Left renal pelvis (tissue), 4 donors: ENCODE results near the gene CALU. TPM values are rescaled to one million over a fixed set of nuclear protein-coding genes. Genes with fewer than 3 reads are reported as not detected.

Experiments
- DNase-seq, 4 donors: peaks; one replicate each; pipeline ENCODE4 v3.0.0-alpha.2; 2013; ENCODE audit warnings: low read depth in 4 of 4, low spot score in 3 of 4
- polyA plus RNA-seq, 4 donors: library from polyadenylated mRNA; unstranded; fragments of 120-200 nt; gene quantifications; one replicate each; pipeline ENCODE4 v1.2.1, GENCODE V29; 2013; ENCODE audit not compliant: insufficient read length in 4 of 4

CALU gene
- polyA plus RNA-seq, 4 donors: 162 to 319 (median 235) TPM

DNA sequence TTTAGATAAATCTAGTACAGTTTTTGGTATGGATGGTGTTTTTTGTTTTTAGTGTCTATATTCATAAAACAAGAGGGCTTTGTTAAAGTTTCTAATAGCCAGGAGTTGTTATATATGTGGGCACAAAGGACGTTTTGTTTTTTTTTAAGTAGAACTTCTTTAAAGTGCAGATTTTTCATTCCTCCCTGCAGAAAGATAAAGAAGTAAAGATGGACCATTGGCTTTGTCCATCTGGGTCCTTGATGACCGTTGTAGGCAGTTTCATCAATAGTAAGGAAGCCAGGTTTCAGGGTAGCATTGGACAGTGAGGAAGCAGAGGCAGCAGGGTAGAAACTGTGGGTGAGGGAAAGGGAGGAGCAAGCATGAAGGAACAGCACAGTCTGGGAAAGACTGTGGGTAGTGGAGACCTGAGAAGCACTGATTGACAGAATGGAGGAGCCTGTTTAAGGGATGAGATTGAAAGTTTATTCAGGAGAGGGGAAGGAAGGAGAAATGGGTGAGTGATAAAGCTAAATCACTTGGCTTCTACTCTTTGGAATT is 5.3 kb downstream of the CALU start:
- DNase-seq: no peak

- DNase-seq: no peak
Observed at GRCh38 chr7:128745706-128746105, 6.5 kb downstream of the CALU start.

GRCh38 chr7:128747327-128748079 is 8.3 kb downstream of the CALU start:
- no peak for DNase-seq

DNA sequence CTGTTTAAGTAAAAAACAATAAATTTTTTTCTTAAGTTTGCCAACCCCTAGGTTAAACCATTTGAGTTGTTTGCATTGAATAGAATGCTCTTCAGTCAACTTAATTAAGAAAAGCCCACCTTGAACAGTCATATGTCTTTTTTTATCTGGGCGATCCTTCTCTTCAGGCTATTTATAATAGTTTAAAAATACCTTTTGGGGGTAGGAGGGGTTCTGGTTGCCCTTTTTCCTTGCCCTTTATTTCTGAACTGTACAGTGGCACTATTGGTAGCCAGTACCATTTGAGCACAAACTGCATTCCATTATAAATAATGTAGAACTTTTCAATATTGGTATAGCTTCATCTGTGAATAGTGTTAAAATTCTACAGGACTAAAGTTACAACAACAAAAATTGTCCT is 13.1 kb downstream of the CALU start:
- no peak for DNase-seq

DNA sequence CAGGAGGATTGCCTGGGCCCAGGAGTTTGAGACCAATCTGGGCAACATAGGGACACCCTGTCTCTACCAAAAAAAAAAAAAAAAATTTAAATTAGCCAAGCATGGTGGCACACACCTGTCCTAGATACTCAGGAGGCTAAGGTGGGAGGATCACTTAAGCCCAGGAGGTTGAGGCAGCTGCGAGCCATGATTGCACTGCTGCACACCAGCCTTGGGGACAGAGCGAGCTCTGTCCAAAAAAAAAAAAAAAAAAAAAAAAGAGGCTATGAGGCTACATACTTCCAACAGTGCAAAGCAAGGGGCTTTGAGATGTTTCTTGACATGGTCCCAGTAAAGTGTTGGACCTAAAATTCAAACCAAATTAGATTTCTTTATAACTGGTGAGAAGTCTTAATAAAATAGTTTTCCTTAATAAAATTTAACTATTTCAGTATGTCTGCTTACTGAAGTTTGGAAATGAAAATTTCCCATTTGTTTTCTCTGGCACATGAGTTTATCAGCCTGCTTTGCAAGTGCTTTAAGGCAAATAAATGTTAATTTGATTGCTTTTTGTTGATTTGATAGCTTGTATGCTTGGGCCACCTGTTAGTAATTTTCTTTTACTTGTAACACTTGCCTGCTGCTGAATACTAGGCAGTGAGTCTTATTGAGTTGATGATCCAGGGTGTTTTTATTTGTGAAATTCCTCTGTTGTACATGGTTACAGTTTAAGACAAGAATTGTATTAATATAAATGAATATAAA is 16.1 kb downstream of the CALU start:
- DNase-seq: no peak

DNA sequence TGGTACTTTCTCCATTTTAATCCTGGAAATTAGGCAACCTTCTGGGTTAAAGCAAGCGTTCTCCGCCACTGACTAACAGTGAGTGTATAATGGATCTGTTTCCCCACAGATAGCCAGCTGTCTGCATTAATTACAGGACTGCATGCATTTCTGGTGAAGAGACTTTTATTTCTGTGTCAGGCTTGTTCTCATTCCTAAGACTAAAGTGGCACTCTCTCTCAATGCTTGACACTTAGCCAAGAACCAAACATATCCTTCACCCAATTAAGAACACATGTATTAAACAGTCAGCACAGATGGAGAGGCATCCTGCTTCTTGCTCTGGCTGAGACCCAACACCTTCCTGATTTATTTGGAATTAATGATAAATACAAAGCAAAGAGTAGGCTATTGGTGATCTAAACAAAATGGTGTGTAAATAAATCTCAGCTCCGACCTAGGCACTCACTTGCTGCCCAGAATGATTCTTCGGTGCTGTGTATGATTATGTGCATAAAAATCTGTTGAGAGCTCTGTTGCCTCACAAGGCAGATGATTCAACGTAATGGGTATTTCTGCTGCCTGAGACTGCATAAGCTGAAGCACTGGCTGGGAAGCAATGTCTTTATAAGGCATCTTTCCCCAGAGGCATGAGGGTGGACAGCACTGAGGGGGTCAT is 16.8 kb downstream of the CALU start:
- no peak for DNase-seq

GRCh38 chr7:128757203-128757602 is 18.0 kb downstream of the CALU start:
- no peak for DNase-seq

- no peak for DNase-seq
Observed at GRCh38 chr7:128758553-128758952, 19.4 kb downstream of the CALU start.

- DNase-seq: no peak
Observed at GRCh38 chr7:128759242-128759641, 20.1 kb downstream of the CALU start.

GRCh38 chr7:128763541-128763940 is 24.4 kb downstream of the CALU start:
- no peak for DNase-seq

- no peak for DNase-seq
Observed at GRCh38 chr7:128767475-128768110, 28.4 kb downstream of the CALU start.

DNA sequence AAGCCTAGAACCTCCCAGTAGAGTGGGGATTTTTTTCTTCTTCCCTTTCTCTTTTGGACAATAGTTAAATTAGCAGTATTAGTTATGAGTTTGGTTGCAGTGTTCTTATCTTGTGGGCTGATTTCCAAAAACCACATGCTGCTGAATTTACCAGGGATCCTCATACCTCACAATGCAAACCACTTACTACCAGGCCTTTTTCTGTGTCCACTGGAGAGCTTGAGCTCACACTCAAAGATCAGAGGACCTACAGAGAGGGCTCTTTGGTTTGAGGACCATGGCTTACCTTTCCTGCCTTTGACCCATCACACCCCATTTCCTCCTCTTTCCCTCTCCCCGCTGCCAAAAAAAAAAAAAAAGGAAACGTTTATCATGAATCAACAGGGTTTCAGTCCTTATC is 31.1 kb downstream of the CALU start:
- no peak for DNase-seq

- no peak for DNase-seq
Observed at GRCh38 chr7:128773604-128774003, 34.4 kb downstream of the CALU start.

GRCh38 chr7:128774029-128774689 is 35.0 kb downstream of the CALU start:
- DNase-seq: no peak

DNA sequence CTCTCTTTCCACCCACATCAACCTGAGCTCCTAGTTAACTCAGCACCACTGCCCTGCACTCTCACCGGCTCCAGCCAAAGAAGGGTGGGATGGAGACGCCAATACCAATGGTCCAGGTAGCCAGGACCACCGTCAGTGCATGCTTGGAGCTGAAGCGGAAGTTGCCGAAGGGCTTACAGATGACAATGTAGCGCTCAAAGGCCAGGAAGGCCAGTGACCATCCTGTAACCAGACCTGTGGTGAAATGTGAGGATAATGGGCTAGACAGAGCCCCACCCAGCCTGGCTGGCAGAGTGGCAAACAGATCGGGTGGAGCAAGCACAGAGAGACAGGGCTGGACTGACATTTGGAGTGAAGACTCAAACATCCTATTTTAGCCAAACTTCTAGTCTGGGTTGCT is 35.8 kb downstream of the CALU start:
- no peak for DNase-seq

- DNase-seq: no peak
Observed at GRCh38 chr7:128775744-128776474, 36.8 kb downstream of the CALU start, which contains the start of gene OPN1SW. TSS of gene OPN1SW (minus strand) at chr7:128775794. CDS start at chr7:128775781, 13 bp downstream.

GRCh38 chr7:128777156-128778123 is 38.3 kb downstream of the CALU start:
- DNase-seq: no peak

GRCh38 chr7:128778946-128779345 is 39.8 kb downstream of the CALU start:
- DNase-seq: no peak
